ENCODE measurements around the gene STRAP.
A peak's percentile ranks its signal among the peaks of the same experiment; 100 is the strongest.
"Not testable (repeated sequence)": the region's sequence is repeated elsewhere in the genome, so short reads cannot be mapped to it uniquely, and the experiment has no call there.

The STRAP gene

DNA sequence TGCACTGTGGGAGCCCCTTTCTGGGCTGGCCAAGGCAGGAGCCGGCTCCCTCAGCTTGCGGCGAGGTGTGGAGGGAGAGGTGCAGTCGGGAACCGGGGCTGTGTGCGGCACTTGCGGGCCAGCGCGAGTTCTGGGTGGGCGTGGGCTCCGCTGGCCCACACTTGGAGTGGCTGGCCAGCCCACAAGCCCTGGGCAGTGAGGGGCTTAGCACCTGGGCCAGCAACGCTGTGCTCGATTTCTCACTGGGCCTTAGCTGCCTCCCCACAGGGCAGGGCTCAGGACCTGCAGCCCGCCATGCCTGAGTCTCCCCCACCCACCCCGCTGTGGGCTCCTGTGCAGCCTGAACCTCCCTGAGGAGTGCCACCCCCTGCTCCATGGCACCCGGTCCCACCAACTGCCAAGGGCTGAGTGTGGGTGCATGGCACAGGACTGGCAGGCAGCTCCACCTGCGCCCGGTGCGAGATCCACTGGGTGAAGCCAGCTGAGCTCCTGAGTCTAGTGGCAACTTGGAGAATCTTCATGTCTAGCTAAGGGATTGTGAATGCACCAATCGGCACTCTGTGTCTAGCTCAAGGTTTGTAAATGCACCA is 7.5 kb upstream of the STRAP start:
- DNase-seq = not testable (repeated sequence)

DNA sequence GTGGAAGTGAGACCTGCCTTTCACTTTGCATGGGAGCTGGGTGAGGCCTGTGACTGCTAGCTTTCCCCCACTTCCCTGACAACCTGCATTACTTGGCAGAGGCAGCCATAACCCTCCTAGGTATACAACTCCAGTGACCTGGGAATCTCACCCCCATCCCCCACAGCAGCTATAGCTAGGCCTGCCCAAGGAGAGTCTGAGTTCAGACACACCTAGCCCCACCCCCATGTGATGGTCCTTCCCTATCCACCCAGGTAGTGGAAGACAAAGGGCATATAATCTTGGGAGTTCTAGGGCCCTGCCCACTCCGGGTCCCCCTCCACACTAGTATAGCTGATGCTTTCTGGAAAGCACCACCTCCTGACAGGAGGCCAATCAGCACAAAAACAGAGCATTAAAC is 6.3 kb upstream of the STRAP start:
- no peak for DNase-seq

- no peak for DNase-seq
These were observed 2.8 kb upstream of the STRAP start for GRCh38 chr12:15879413-15879812.

GRCh38 chr12:15880721-15881120 is 1.5 kb upstream of the STRAP start:
- no peak for DNase-seq

DNA sequence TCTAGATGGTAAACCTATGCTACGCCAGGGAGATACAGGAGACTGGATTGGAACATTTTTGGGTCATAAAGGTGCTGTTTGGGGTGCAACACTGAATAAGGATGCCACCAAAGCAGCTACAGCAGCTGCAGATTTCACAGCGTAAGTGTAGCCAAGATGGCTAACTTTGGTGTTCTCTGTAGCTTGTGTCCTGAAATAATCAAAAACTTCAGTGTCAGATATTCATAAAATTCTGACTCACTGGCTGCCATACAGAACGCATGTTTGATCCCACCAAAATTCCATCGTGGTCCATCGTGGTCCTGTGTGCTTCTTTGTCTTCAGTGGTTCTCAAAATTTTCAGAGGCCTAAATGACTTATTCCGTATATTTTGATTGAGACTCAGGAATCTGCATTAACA is 1.3 kb downstream of the STRAP start:
- DNase-seq = no peak

DNA sequence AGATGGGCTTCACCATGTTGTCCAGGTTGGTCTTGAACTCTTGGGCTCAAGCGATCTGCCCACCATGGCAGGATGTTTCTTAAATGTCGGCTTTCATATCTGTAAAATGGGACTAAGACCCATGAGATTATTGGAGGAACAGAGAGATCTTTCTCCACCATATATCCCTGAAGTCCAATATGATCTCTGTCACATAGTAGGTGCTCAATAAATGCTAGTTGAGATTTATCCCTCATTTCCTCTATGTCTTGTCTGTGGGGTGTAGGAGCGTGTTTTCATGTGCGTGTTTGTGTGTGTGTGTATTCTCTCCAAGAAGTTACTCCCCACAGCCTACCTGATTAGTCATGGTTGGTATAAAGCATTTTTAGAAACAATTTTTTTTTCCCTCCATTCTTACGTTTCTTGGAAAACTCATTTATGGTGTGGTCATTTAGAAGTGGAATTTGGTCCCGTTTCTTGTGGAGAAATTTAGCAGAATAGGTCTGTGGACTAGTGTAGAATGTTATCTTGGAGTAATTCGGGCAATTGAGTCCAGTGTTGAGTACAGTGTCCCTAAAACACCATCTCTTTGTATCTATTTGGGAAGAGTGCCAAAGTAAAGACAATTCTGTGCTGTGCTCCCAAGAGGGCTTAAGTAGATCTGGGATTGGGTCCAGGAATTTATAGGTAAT is 4.3 kb downstream of the STRAP start:
- DNase-seq = no peak

DNA sequence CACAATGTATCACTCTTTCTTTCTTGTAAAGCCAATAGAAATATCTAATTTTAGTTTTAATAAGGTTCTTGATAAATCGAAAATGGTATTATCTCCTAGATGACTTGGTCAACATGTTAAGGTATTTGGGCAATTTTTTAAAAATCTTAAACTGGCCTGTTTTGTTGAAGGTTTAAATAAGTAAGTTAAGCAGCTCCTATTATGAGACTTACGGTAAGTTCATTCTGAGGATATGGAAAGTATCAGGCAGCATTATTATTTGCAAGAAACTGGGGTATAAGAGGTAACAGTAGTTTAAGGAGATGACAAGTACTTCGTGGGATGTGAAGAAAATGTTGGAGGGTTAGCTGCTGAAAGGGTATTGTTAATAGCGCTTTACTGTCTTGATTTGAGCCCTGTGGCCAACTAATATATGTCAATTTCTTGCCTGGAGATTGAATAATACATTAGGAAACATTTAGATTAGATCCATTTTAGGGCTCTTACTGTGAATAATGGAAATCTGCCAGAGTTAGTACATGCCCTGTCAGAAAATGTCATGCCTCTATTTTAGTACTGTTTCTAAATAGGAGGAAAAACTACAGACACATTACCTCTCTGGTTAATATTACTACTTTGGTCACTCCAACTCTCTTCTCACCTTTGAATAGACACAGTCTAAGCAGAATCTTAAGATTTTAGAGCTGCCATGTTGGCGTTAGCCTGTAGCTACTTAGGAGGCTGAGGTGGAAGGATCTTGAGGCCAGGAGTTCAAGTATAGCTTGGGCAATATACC is 5.0 kb downstream of the STRAP start:
- no peak for DNase-seq

GRCh38 chr12:15892645-15893259 is 10.6 kb downstream of the STRAP start:
- no peak for DNase-seq

- no peak for DNase-seq
These were observed 11.1 kb downstream of the STRAP start for GRCh38 chr12:15893260-15893659.

- no peak for DNase-seq
These were observed 14.7 kb downstream of the STRAP start for GRCh38 chr12:15896867-15897266.

DNA sequence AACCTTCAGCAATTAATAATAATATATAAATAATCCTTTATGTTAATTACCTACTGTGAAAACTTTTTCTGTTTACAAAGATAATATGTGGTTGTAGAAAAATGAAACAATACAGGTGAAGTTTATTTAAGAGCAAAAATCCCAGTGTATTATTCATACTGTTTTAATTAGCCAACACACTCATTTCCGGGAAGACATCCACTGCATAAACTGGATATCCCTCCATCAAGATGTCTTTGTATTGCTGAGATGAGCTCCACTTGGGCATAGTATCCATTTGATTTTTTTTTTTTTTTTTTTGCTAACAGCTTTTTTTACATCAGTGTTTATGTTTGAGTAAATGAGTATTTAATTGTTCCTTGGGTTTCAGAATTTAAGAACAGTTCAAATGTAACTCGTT is 15.2 kb downstream of the STRAP start:
- no peak for DNase-seq

GRCh38 chr12:15899282-15899870 is 17.2 kb downstream of the STRAP start:
- no peak for DNase-seq

- DNase-seq = no peak
These were observed 22.3 kb downstream of the STRAP start for GRCh38 chr12:15904378-15904920.

GRCh38 chr12:15910468-15910863 is 28.3 kb downstream of the STRAP start:
- no peak for DNase-seq

DNA sequence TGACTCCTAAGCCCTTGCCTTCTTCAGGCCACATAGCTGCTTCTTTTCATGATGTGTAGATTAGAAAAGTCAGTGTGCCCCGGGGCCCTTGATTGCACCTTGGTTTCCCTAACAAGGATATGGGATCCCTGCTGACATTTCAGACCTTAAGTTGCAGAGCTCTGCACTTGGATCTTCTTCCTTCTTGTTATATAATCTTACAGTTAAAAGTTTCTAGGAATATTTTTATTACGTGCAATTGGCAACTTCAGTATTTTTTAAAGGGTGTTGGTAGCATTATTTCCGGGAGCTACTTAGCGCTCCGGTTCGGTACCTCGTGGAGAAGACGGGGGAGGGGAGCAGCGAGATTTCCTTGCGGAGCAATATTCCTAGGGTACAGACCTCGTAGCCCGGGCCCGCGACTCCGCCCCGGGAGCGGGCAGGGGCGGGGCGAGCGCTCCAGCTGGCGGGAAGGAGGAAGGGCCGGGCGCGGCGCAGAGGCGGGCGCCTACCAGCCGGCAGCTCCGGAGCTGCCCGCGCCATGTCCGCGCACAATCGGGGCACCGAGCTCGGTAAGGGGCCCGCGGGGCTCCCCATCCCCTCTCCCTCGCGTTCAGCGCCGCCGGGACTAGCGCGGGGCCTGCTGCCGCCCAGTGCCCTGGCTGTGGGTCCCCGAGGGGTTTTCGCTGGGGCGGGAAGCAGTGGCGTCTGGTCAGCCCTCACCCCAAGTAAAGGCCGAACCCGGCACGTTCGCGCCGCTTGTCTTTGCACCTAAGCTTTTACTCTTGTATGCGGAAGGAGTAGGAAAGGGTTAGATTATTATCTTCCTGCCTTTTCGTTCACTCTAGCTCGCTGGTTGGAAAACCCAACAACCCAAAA is 28.9 kb downstream of the STRAP start, which contains the start of gene DERA:
TSS of gene DERA (plus strand) at position 469 of the 858 bp plus-strand sequence. CDS start at position 521, 52 bp downstream.
- peak; percentile 80 for DNase-seq

GRCh38 chr12:15911931-15912330 is 29.7 kb downstream of the STRAP start:
- DNase-seq = not testable (repeated sequence)

- not testable (repeated sequence) for DNase-seq
These were observed 31.9 kb downstream of the STRAP start for GRCh38 chr12:15914131-15914530.

DNA sequence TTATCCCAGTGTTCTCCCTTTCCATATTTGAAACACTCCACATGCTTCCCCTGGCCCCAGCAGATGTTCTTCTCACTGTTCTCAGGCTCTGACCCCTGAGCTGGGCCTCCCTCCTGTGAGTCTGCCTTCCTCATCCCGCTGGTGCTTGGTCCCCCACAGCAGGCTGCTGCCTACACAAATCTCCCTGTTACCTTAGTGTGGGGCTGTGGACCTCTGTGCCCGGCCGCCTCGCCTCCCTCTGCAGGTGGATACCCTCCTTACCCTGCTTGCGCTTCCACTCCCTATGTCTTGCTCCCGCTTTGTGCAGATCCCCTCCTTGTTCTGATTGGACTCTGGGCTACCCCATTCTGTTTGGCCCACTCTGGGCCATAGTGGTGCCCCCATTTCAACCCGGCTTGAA is 35.9 kb downstream of the STRAP start:
- DNase-seq = no peak

DNA sequence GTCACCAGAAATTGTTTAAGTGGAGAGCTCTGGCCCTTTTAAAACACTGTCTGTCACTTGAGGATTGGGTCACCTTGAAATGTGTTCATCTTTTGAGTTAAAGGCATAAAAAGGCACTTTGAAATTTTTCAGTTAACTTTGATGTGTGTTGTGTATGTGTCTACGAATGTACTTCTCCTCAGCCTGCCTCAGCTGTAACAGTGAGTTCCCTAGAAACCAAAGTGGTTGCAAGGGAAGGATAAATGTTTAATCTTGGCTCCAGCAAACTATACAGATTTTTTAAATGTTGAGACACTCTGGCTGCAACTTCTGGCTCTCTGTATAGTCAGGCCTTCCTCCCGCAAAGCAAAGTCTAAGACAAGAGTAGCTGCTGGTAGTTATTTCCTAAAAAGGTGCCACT is 37.2 kb downstream of the STRAP start:
- no peak for DNase-seq

- no peak for DNase-seq
These were observed 42.8 kb downstream of the STRAP start for GRCh38 chr12:15924956-15925355.

- no peak for DNase-seq
These were observed 46.2 kb downstream of the STRAP start for GRCh38 chr12:15928346-15928745.
